Gastroesophageal sphincter (tissue), 3 donors: ENCODE data around the gene DCDC2.

Source experiments
- POLR2A ChIP-seq, 2 donors: fragments of 450-650 bp; IDR thresholded peaks; one replicate each; pipeline ENCODE4 v1.6.1; 2017; ENCODE audit warnings: antibody characterized with exemption in 2 of 2, mild to moderate bottlenecking in 2 of 2, moderate library complexity in 1 of 2
- TF ChIP-seq, protein P1 (sequence below), 4 experiments: fragments of 200-600 bp in 2 of 4; fragments of 450-650 bp in 2 of 4; sonication (generic) in 1 of 4; IDR thresholded peaks; one replicate each; pipeline ENCODE4 v1.5.1; 2017 to 2019; ENCODE audit warnings: antibody characterized with exemption in 4 of 4, mild to moderate bottlenecking in 2 of 4, moderate library complexity in 2 of 4

- no peak for TF ChIP-seq POLR2A (IDR thresholded peaks at IDR 0.05)
- TF ChIP-seq, protein P1, sequence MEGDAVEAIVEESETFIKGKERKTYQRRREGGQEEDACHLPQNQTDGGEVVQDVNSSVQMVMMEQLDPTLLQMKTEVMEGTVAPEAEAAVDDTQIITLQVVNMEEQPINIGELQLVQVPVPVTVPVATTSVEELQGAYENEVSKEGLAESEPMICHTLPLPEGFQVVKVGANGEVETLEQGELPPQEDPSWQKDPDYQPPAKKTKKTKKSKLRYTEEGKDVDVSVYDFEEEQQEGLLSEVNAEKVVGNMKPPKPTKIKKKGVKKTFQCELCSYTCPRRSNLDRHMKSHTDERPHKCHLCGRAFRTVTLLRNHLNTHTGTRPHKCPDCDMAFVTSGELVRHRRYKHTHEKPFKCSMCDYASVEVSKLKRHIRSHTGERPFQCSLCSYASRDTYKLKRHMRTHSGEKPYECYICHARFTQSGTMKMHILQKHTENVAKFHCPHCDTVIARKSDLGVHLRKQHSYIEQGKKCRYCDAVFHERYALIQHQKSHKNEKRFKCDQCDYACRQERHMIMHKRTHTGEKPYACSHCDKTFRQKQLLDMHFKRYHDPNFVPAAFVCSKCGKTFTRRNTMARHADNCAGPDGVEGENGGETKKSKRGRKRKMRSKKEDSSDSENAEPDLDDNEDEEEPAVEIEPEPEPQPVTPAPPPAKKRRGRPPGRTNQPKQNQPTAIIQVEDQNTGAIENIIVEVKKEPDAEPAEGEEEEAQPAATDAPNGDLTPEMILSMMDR (IDR thresholded peaks at IDR 0.05) = no peak
These were observed 73.9 kb downstream of the DCDC2 start for GRCh38 chr6:24284006-24284405.
